IPS-20b (cell line): ENCODE measurements around the gene NAALADL2.

Source experiments
- H3K27ac ChIP-seq: one replicate; pipeline ENCODE4 v1.5.1; 2013; ENCODE audit warnings: low read length
- H3K27me3 ChIP-seq: 2 replicates; pipeline ENCODE4 v1.6.1; 2013; ENCODE audit warnings: mild to moderate bottlenecking, low read length, inconsistent platforms; ENCODE audit not compliant: insufficient read depth
- H3K36me3 ChIP-seq: 2 replicates; pipeline ENCODE4 v1.6.1; 2013; ENCODE audit warnings: low read depth, mild to moderate bottlenecking, inconsistent platforms, low read length, moderate library complexity; ENCODE audit not compliant: insufficient read depth
- H3K4me1 ChIP-seq: 2 replicates; pipeline ENCODE4 v1.6.1; 2013; ENCODE audit warnings: mild to moderate bottlenecking, control low read depth, inconsistent platforms, low read length, moderate library complexity; ENCODE audit not compliant: insufficient read depth
- H3K4me3 ChIP-seq: 2 replicates; pipeline ENCODE4 v1.5.1; 2013; ENCODE audit warnings: mild to moderate bottlenecking, low read length, inconsistent platforms
- H3K9ac ChIP-seq: 2 replicates; pipeline ENCODE4 v1.6.1; 2013; ENCODE audit warnings: low read depth, mild to moderate bottlenecking, inconsistent platforms, low read length, moderate library complexity
- H3K9me3 ChIP-seq: 2 replicates; pipeline ENCODE4 v1.6.1; 2013; ENCODE audit warnings: mild to moderate bottlenecking, low read depth, low read length, inconsistent platforms; ENCODE audit not compliant: insufficient read depth

The NAALADL2 gene

GRCh38 chr3:175336406-175337133 is 477.4 kb downstream of the NAALADL2 start:
- Histone ChIP-seq H3K27me3 (no peaks in the 10 kb centered on the region), H3K9me3 (no peaks in the 10 kb centered on the region), H3K4me1 (peaks cover 5% of the 10 kb centered on the region; the same call in 1 of the 2 replicates), H3K4me3 (no peak overlapping the region), H3K27ac (no peak overlapping the region), H3K36me3 (no peaks in the 10 kb centered on the region), H3K9ac (no peak overlapping the region)

GRCh38 chr3:175337631-175338030 is 478.5 kb downstream of the NAALADL2 start:
- Histone ChIP-seq H3K9ac (no peak overlapping the region), H3K27me3 (no peaks in the 10 kb centered on the region), H3K27ac (no peak overlapping the region), H3K4me1 (peaks cover 5% of the 10 kb centered on the region; the same call in 1 of the 2 replicates), H3K4me3 (no peak overlapping the region), H3K36me3 (no peaks in the 10 kb centered on the region), H3K9me3 (no peaks in the 10 kb centered on the region)

- Histone ChIP-seq H3K4me3 (no peak overlapping the region), H3K9me3 (no peaks in the 10 kb centered on the region), H3K36me3 (no peaks in the 10 kb centered on the region), H3K4me1 (peaks cover 5% of the 10 kb centered on the region; the same call in 1 of the 2 replicates), H3K9ac (no peak overlapping the region), H3K27me3 (no peaks in the 10 kb centered on the region), H3K27ac (no peak overlapping the region)
These were observed 479.8 kb downstream of the NAALADL2 start for GRCh38 chr3:175338775-175339535.

- H3K27ac ChIP-seq: no peak overlapping the region
- H3K4me1 ChIP-seq: peaks cover 5% of the 10 kb centered on the region; the same call in 1 of the 2 replicates
These were observed 481.3 kb downstream of the NAALADL2 start for GRCh38 chr3:175340338-175341015.

GRCh38 chr3:175342196-175342595 is 483.1 kb downstream of the NAALADL2 start:
- Histone ChIP-seq H3K9me3 (no peaks in the 10 kb centered on the region), H3K36me3 (no peaks in the 10 kb centered on the region), H3K4me1 (peaks cover 5% of the 10 kb centered on the region; the same call in 1 of the 2 replicates)

More at GRCh38 chr3:175340338-175341015, 481.3 kb downstream of the NAALADL2 start:
- Histone ChIP-seq H3K9ac (no peak overlapping the region), H3K27me3 (no peaks in the 10 kb centered on the region), H3K36me3 (no peaks in the 10 kb centered on the region), H3K9me3 (no peaks in the 10 kb centered on the region), H3K4me3 (no peak overlapping the region)

GRCh38 chr3:175343946-175344345 is 484.8 kb downstream of the NAALADL2 start:
- no peaks in the 10 kb centered on the region for H3K9me3 ChIP-seq
- H3K36me3 ChIP-seq: no peaks in the 10 kb centered on the region
- no peaks in the 10 kb centered on the region for H3K27me3 ChIP-seq
- H3K27ac ChIP-seq: no peak overlapping the region
- H3K4me1 ChIP-seq: no peaks in the 10 kb centered on the region
- no peak overlapping the region for H3K9ac ChIP-seq
- no peak overlapping the region for H3K4me3 ChIP-seq

More at GRCh38 chr3:175342196-175342595, 483.1 kb downstream of the NAALADL2 start:
- H3K4me3 ChIP-seq: no peak overlapping the region
- H3K9ac ChIP-seq: no peak overlapping the region
- no peak overlapping the region for H3K27ac ChIP-seq
- no peaks in the 10 kb centered on the region for H3K27me3 ChIP-seq

- no peak overlapping the region for H3K27ac ChIP-seq
- no peaks in the 10 kb centered on the region for H3K4me1 ChIP-seq
- no peaks in the 10 kb centered on the region for H3K9me3 ChIP-seq
- H3K9ac ChIP-seq: no peak overlapping the region
- no peaks in the 10 kb centered on the region for H3K27me3 ChIP-seq
- H3K4me3 ChIP-seq: no peak overlapping the region
- no peaks in the 10 kb centered on the region for H3K36me3 ChIP-seq
These were observed 487.6 kb downstream of the NAALADL2 start for GRCh38 chr3:175346573-175347356.

GRCh38 chr3:175349168-175349567 is 490.0 kb downstream of the NAALADL2 start:
- Histone ChIP-seq H3K9me3 (no peaks in the 10 kb centered on the region), H3K36me3 (no peaks in the 10 kb centered on the region), H3K4me1 (no peaks in the 10 kb centered on the region), H3K27me3 (no peaks in the 10 kb centered on the region), H3K27ac (no peak overlapping the region), H3K4me3 (no peak overlapping the region), H3K9ac (no peak overlapping the region)

- no peak overlapping the region for H3K4me3 ChIP-seq
- no peaks in the 10 kb centered on the region for H3K36me3 ChIP-seq
- H3K4me1 ChIP-seq: no peaks in the 10 kb centered on the region
- no peaks in the 10 kb centered on the region for H3K27me3 ChIP-seq
- no peak overlapping the region for H3K27ac ChIP-seq
- H3K9me3 ChIP-seq: no peaks in the 10 kb centered on the region
- H3K9ac ChIP-seq: no peak overlapping the region
These were observed 496.7 kb downstream of the NAALADL2 start for GRCh38 chr3:175355801-175356335.

- Histone ChIP-seq H3K4me3 (no peak overlapping the region), H3K4me1 (no peaks in the 10 kb centered on the region), H3K36me3 (no peaks in the 10 kb centered on the region), H3K27me3 (no peaks in the 10 kb centered on the region), H3K9me3 (no peaks in the 10 kb centered on the region), H3K9ac (no peak overlapping the region), H3K27ac (no peak overlapping the region)
These were observed 497.8 kb downstream of the NAALADL2 start for GRCh38 chr3:175356899-175357324.

- Histone ChIP-seq H3K9ac (no peak overlapping the region), H3K27ac (no peak overlapping the region), H3K27me3 (no peaks in the 10 kb centered on the region), H3K9me3 (no peaks in the 10 kb centered on the region), H3K4me1 (no peaks in the 10 kb centered on the region), H3K4me3 (no peak overlapping the region), H3K36me3 (no peaks in the 10 kb centered on the region)
These were observed 498.6 kb downstream of the NAALADL2 start for GRCh38 chr3:175357758-175358157.
